Ishikawa (cell line): ENCODE data around the gene ABHD17C.

ENCODE experiments used
- CEBPB ChIP-seq: IDR thresholded peaks from 2 replicates; pipeline ENCODE4 v1.6.1; 2012
- CREB1 ChIP-seq: IDR thresholded peaks from 2 replicates; pipeline ENCODE4 v1.6.1; 2012; ENCODE audit warnings: low read depth
- EGR1 ChIP-seq: IDR thresholded peaks from 2 replicates; pipeline ENCODE4 v1.6.1; 2012
- EP300 ChIP-seq: IDR thresholded peaks from 2 replicates; pipeline ENCODE4 v1.6.1; 2012; ENCODE audit warnings: borderline replicate concordance
- FOXM1 ChIP-seq: IDR thresholded peaks from 2 replicates; pipeline ENCODE4 v1.6.1; 2012; ENCODE audit warnings: low read depth, borderline replicate concordance
- MAX ChIP-seq: IDR thresholded peaks from 2 replicates; pipeline ENCODE4 v1.6.1; 2012
- NFIC ChIP-seq: IDR thresholded peaks from 2 replicates; pipeline ENCODE4 v1.6.1; 2012
- RAD21 ChIP-seq: IDR thresholded peaks from 2 replicates; pipeline ENCODE4 v1.6.1; 2012; ENCODE audit warnings: low read depth
- REST ChIP-seq: IDR thresholded peaks from 2 replicates; pipeline ENCODE4 v1.6.1; 2012; ENCODE audit warnings: low read depth, mild to moderate bottlenecking
- TAF1 ChIP-seq: IDR thresholded peaks from 2 replicates; pipeline ENCODE4 v1.6.1; 2012; ENCODE audit warnings: low read depth, mild to moderate bottlenecking
- TCF12 ChIP-seq: IDR thresholded peaks from 2 replicates; pipeline ENCODE4 v1.6.1; 2012; ENCODE audit warnings: low read depth
- TEAD4 ChIP-seq: IDR thresholded peaks from 2 replicates; pipeline ENCODE4 v1.6.1; 2012
- USF1 ChIP-seq: IDR thresholded peaks from 2 replicates; pipeline ENCODE4 v1.6.1; 2012
- YY1 ChIP-seq: IDR thresholded peaks from 2 replicates; pipeline ENCODE4 v1.6.1; 2012; ENCODE audit warnings: low read depth
- ZBTB7A ChIP-seq: IDR thresholded peaks from 2 replicates; pipeline ENCODE4 v1.6.1; 2012; ENCODE audit warnings: low read depth

ABHD17C gene

GRCh38 chr15:80730387-80730786 lies 35.3 kb downstream of the ABHD17C start:
- no peak for TF ChIP-seq TEAD4
- TF ChIP-seq YY1, result no peak
- TF ChIP-seq CEBPB, result no peak
- TF ChIP-seq FOXM1, result no peak
- no peak for TF ChIP-seq MAX
- no peak for TF ChIP-seq CREB1
- TF ChIP-seq TAF1, result no peak

- TF ChIP-seq RAD21 (no peak), ZBTB7A (no peak), CEBPB (no peak), FOXM1 (no peak), EP300 (no peak), MAX (no peak), TEAD4 (no peak), YY1 (no peak), REST (no peak), TAF1 (no peak), TCF12 (no peak), CREB1 (no peak), EGR1 (no peak), USF1 (no peak), NFIC (no peak)
Observed at GRCh38 chr15:80730926-80731325, 35.8 kb downstream of the ABHD17C start.

GRCh38 chr15:80732167-80732566 lies 37.1 kb downstream of the ABHD17C start:
- TF ChIP-seq ZBTB7A, result no peak
- TF ChIP-seq NFIC, result no peak
- TF ChIP-seq YY1, result no peak
- TF ChIP-seq RAD21, result no peak
- no peak for TF ChIP-seq FOXM1
- no peak for TF ChIP-seq EP300
- TF ChIP-seq MAX, result no peak
- TF ChIP-seq TAF1, result no peak
- no peak for TF ChIP-seq EGR1
- no peak for TF ChIP-seq REST
- no peak for TF ChIP-seq CREB1
- no peak for TF ChIP-seq TEAD4
- TF ChIP-seq TCF12, result no peak
- no peak for TF ChIP-seq CEBPB
- no peak for TF ChIP-seq USF1

GRCh38 chr15:80732818-80733217 lies 37.7 kb downstream of the ABHD17C start:
- TF ChIP-seq FOXM1, result no peak
- no peak for TF ChIP-seq NFIC

- no peak for TF ChIP-seq TCF12
Observed at GRCh38 chr15:80733460-80733859, 38.4 kb downstream of the ABHD17C start.

GRCh38 chr15:80735344-80735743 lies 40.2 kb downstream of the ABHD17C start:
- no peak for TF ChIP-seq EGR1
- TF ChIP-seq TCF12, result no peak
- no peak for TF ChIP-seq YY1
- no peak for TF ChIP-seq CREB1
- no peak for TF ChIP-seq TEAD4
- no peak for TF ChIP-seq MAX
- TF ChIP-seq FOXM1, result no peak
- TF ChIP-seq USF1, result no peak
- no peak for TF ChIP-seq REST
- no peak for TF ChIP-seq EP300
